Natural killer cell (primary cell): ENCODE results near the gene ZBTB12. TPM values are rescaled to one million over a fixed set of nuclear protein-coding genes. Genes with fewer than 3 reads are reported as not detected.

Experiments used
- ATAC-seq, 3 donors: fragments of 150-1000 bp in 2 of 3; fragments of 200-7000 bp in 1 of 3; cut with Tn5 transposase; 1 replicate in 1 of 3; 2 replicates in 2 of 3; pipeline ENCODE4 v1.10.0; 2021; ENCODE audit warnings: mild to moderate bottlenecking in 2 of 3, moderate library complexity in 2 of 3
- DNase-seq, 2 donors: peaks; one replicate each; pipeline versions ENCODE4 v3.0.0 to v3.0.0-alpha.2; 2013 to 2021; ENCODE audit warnings: mixed read lengths in 1 of 2
- H3K27ac ChIP-seq: one replicate; pipeline ENCODE4 v1.5.1; 2013; ENCODE audit warnings: mild to moderate bottlenecking, low read length
- H3K27me3 ChIP-seq: one replicate; pipeline ENCODE4 v1.6.1; 2013; ENCODE audit warnings: low read length; ENCODE audit not compliant: control insufficient read depth, insufficient read depth
- H3K36me3 ChIP-seq: one replicate; pipeline ENCODE4 v1.6.1; 2013; ENCODE audit warnings: low read length; ENCODE audit not compliant: control insufficient read depth, insufficient read depth
- H3K4me1 ChIP-seq: one replicate; pipeline ENCODE4 v1.6.1; 2013; ENCODE audit warnings: low read length; ENCODE audit not compliant: control insufficient read depth, insufficient read depth
- H3K4me3 ChIP-seq: one replicate; pipeline ENCODE4 v1.5.1; 2013; ENCODE audit warnings: low read length
- H3K9me3 ChIP-seq: one replicate; pipeline ENCODE4 v1.6.1; 2013; ENCODE audit warnings: low read length; ENCODE audit not compliant: control insufficient read depth, insufficient read depth
- H3K27ac Mint-ChIP-seq, 2 donors: one replicate each; pipeline ENCODE4 v1.8.0; 2022; ENCODE audit warnings: mild to moderate bottlenecking in 2 of 2, mixed read lengths in 2 of 2, moderate library complexity in 1 of 2
- H3K27me3 Mint-ChIP-seq, 2 donors: one replicate each; pipeline ENCODE4 v1.8.0; 2022; ENCODE audit warnings: low read depth in 2 of 2, mixed read lengths in 2 of 2
- H3K36me3 Mint-ChIP-seq: one replicate; pipeline ENCODE4 v1.8.0; 2022; ENCODE audit warnings: mixed read lengths
- H3K4me1 Mint-ChIP-seq, 2 donors: one replicate each; pipeline ENCODE4 v1.8.0; 2022; ENCODE audit warnings: mixed read lengths in 2 of 2
- H3K4me3 Mint-ChIP-seq: one replicate; pipeline ENCODE4 v1.8.0; 2022; ENCODE audit warnings: mild to moderate bottlenecking, moderate library complexity, mixed read lengths
- H3K9me3 Mint-ChIP-seq, 2 donors: one replicate each; pipeline ENCODE4 v1.8.0; 2022; ENCODE audit warnings: mixed read lengths in 2 of 2
- CTCF ChIP-seq: fragments of 200-600 bp; IDR thresholded peaks from one replicate; pipeline ENCODE4 v1.8.0; 2022; ENCODE audit warnings: antibody characterized with exemption
- WGBS: methylation state at CpG from one replicate; pipeline ENCODE4 v1.1.7; 2013; ENCODE audit warnings: missing lambda C conversion rate; ENCODE audit not compliant: insufficient coverage; 5-methylcytosine and 5-hydroxymethylcytosine counted together
- intact Hi-C: fragments of 100-400 bp; cut with micrococcal nuclease; formaldehyde crosslinking; loops from one replicate; pipeline ENCODE4 v1.14.2; 2022
- total RNA-seq, 4 donors: library from RNA; stranded (reverse); fragments of 120-200 nt in 1 of 4; gene quantifications; one replicate each; pipeline versions ENCODE4 v1.2.3 to v1.2.4, GENCODE V29; 2013 to 2022

ZBTB12 gene
- total RNA-seq, 3 donors from 2014 or later (not counting 1 experiment from before 2014, with no cell fraction given) = 0.54 to 0.77 (median 0.63) TPM

DNA sequence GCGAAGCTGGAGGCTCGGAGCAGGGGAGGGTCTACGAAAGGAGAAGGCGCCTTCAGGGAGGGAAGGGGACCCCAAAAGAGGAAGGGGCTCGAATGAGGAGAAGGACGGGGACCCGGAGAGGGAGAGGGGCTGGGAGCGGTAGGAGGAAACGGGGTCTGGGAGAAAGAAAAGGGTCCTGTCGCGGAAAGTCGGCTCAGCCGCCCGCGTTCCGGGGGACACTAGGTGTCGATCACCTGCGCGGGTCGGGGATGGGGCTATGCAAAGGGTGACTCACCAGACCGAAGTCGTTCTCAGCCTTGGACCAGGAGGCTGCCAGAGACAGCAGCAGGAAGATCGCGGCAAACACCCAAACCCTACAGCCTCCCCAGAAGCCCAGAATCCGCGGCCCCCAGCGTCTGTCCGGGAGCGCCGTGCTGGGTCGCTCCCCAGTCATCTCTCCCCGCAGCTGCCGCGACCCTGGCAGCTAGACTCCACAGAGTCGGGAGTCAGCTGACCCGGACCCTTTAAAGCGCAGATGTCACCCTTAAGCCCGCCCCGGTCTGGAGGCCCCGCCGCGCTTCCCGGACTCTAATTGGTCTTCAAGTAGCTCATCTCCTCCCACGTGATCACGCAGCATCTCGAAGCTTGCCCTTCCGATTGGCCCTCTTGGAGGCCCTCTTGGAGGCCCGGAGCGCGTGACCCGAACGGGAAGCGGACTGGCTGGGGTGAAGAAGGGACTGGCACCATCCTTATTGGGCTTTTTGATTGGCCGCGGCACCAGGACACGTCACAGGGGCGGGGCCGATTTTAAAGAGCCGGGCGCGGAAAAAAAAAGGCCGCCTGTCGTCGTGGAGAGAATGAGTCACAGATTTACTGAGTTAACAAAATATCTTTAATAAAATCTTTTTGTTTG is 39.3 kb downstream of the ZBTB12 start, which contains the start of gene NEU1:
Gene NEU1, minus strand, starts transcription at position 478 of the 892 bp plus-strand sequence. Its CDS starts 45 bp downstream, at position 433.
- Histone ChIP-seq H3K4me1 (peaks cover 25% of the 10 kb centered on the region), H3K9me3 (no peaks in the 10 kb centered on the region), H3K36me3 (peaks cover 21% of the 10 kb centered on the region), H3K27me3 (no peaks in the 10 kb centered on the region), H3K27ac (peak within 1 kb of the TSS; percentile 91), H3K4me3 (peak within 1 kb of the TSS; percentile 89)
- no peaks in the 10 kb centered on the region for H3K36me3 Mint-ChIP-seq
- H3K4me3 Mint-ChIP-seq = peak within 1 kb of the TSS; percentile 96
- no peaks in the 10 kb centered on the region for H3K9me3 Mint-ChIP-seq
- H3K27ac Mint-ChIP-seq = peak within 1 kb of the TSS; percentile 97 to 99
- intact Hi-C loops = loop anchor here (1.0 kb wide), 3 partner anchors 28 to 197 kb away; partner anchors contain the start of gene EHMT2
- TF ChIP-seq CTCF = no peak
- no peaks in the 10 kb centered on the region for H3K27me3 Mint-ChIP-seq
- ATAC-seq (peak; percentile 86 to 98 (median 93)), DNase-seq (peak; percentile 99 to 100)
- peaks cover 20 to 33% of the 10 kb centered on the region in 2 donors for H3K4me1 Mint-ChIP-seq
- under 1% methylated on average over 64 of the region's 64 CpGs for WGBS

DNA sequence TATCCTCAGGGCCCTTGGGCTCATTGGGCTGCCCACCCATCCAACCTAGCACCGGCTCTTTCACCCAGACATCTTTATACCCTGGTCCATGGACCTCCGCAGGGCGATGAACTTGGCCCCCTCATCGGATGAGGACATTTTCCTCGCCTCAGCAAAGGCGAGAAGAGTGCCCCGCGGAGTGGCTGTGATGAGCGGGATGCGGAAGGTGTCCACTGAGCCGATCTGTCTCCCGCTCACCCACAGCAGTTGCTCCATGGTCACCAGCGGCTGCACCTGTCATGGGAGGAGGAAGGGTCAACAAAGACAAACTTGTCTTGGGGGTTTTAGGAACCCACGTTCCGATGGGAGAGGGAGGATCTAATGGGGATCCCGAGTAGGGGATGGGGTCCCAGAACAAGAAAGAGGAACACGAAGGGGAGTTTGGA is 40.0 kb downstream of the ZBTB12 start:
- Mint-ChIP-seq H3K9me3 (no peaks in the 10 kb centered on the region), H3K27me3 (no peaks in the 10 kb centered on the region), H3K27ac (peak overlapping the region; percentile 97 to 99), H3K4me3 (peak overlapping the region; percentile 96), H3K4me1 (peaks cover 20 to 33% of the 10 kb centered on the region in 2 donors), H3K36me3 (no peaks in the 10 kb centered on the region)
- Histone ChIP-seq H3K4me3 (peak overlapping the region; percentile 89), H3K4me1 (peaks cover 25% of the 10 kb centered on the region), H3K27ac (peak overlapping the region; percentile 91), H3K36me3 (peaks cover 28% of the 10 kb centered on the region), H3K9me3 (no peaks in the 10 kb centered on the region), H3K27me3 (no peaks in the 10 kb centered on the region)
- intact Hi-C loops = loop anchor here (1.0 kb wide), 1 partner anchor 28 kb away; no protein-coding TSS in a partner anchor
- peak in 1 of 2 donors; percentile 25 for DNase-seq
- TF ChIP-seq CTCF = no peak
- ATAC-seq = no peak
- WGBS = 54% methylated on average over 17 of the region's 17 CpGs

DNA sequence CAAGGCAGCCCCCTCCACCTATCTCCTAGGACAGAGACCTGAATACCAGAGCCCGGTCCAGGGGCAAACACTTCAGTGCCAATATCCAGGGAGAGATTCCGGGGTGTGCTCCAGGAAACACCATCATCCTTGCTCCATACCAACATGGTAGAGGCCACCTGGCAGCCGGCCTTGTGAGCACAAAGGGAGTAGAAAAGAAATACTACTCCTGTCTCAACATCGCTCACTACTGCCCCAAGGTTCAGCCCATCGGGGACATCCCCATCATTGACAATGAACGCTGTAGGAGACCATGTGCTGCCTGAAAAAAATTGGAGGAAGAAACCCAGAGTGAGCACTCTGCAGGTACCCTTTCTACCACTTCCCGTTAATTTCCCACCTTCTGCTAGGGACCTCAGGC is 40.7 kb downstream of the ZBTB12 start:
- Histone ChIP-seq H3K4me1 (peaks cover 25% of the 10 kb centered on the region), H3K4me3 (no peak overlapping the region), H3K27ac (no peak overlapping the region), H3K9me3 (no peaks in the 10 kb centered on the region), H3K27me3 (no peaks in the 10 kb centered on the region), H3K36me3 (peaks cover 28% of the 10 kb centered on the region)
- ATAC-seq (no peak), DNase-seq (no peak)
- no peak for TF ChIP-seq CTCF
- Mint-ChIP-seq H3K9me3 (no peaks in the 10 kb centered on the region), H3K36me3 (no peaks in the 10 kb centered on the region), H3K27me3 (no peaks in the 10 kb centered on the region), H3K27ac (peak overlapping the region in 1 of 2 donors; percentile 99), H3K4me3 (peak overlapping the region; percentile 96), H3K4me1 (peaks cover 20 to 33% of the 10 kb centered on the region in 2 donors)
- 92% methylated on average over 7 of the region's 7 CpGs for WGBS
- intact Hi-C loops = no loop called here
